ENCODE results near the gene PTOV1. TPM values are rescaled to one million over a fixed set of nuclear protein-coding genes. Genes with fewer than 3 reads are reported as not detected.

Gene PTOV1
- total and polyA plus RNA-seq, 2 of the 4 experiments (the other 2 are of a cell fraction) = 34.4 to 107 TPM

DNA sequence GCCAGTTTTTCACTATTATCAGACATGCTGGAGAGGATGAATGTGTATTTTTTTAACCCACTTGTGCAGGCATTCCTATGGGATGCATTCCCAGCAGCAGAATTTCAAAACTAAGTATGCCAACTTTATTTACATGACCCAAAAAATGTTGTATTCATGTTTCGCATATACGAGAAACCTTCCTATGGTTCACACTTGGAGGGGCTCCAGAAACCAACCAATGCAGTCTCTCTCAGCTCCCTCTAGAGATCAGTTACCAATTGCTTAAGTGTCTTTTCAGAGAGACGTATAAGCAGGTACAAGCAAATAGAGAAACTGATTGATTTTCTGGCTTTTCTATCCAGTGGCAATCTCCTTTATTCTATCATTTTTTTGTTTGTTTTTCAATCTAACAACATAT is 5.5 kb upstream of the PTOV1 start:
- no peak overlapping the region for H2AK9ac ChIP-seq (replicated peaks; ENCODE audit: low read depth, low read length, poor library complexity)
- no peak overlapping the region for H2AFZ ChIP-seq (replicated peaks; ENCODE audit: low read length, poor library complexity)
- no peak overlapping the region for H2BK120ac ChIP-seq (ENCODE audit: low read depth, low read length)
- no CpG with 5 or more reads among the region's 3 CpGs for WGBS, 2 experiments (ENCODE audit: extremely low coverage in 2 of 2, insufficient read length in 1 of 2)
- H3K4me3 ChIP-seq (ENCODE audit: insufficient read depth, low read depth, low read length) = no peak overlapping the region
- H3K4me2 ChIP-seq (ENCODE audit: low read depth, low read length) = no peak overlapping the region
- CTCF ChIA-PET = no interaction called here
- H3K27me3 ChIP-seq (ENCODE audit: control insufficient read depth, insufficient read depth, low read length) = no peaks in the 10 kb centered on the region
- H3K18ac ChIP-seq (ENCODE audit: low read depth, low read length) = no peak overlapping the region
- in situ Hi-C loops (cut with MboI; ENCODE audit: low sequenced_read_pairs) (no loop called here), intact Hi-C loops (cut with micrococcal nuclease) (no loop called here), dilution Hi-C loops (cut with HindIII; ENCODE audit: low sequenced_read_pairs, unreplicated experiment) (no loop called here)
- peaks cover 8% of the 10 kb centered on the region; the same call in 1 of the 2 replicates for H3K36me3 ChIP-seq (ENCODE audit: control insufficient read depth, insufficient read depth, low read length)
- no peak overlapping the region for H4K5ac ChIP-seq (ENCODE audit: low read depth, low read length)
- POLR2A ChIA-PET (ENCODE audit: unreplicated experiment) = interaction anchor here (0.6 kb wide), 1 partner anchor 22 kb away, joined by 3 read pairs; the partner anchor contains the start of gene PNKP
- peaks cover 8% of the 10 kb centered on the region for H3K4me1 ChIP-seq (ENCODE audit: control insufficient read depth, insufficient read depth, low read length)
- no peak overlapping the region for H4K8ac ChIP-seq (ENCODE audit: low read depth in 2 of 2, low read length in 2 of 2)
- H3K56ac ChIP-seq (ENCODE audit: extremely low read depth, insufficient read depth, low read length) = no peak overlapping the region
- H4K91ac ChIP-seq (ENCODE audit: insufficient read depth, low read depth, low read length) = no peak overlapping the region
- peaks cover 12% of the 10 kb centered on the region for H3K9me1 ChIP-seq (ENCODE audit: insufficient read depth, low read length)
- H3K9me3 ChIP-seq (ENCODE audit: control insufficient read depth, insufficient read depth, low read length) = no peaks in the 10 kb centered on the region
- ATAC-seq (ENCODE audit: low read depth) (peak; percentile 36), DNase-seq (peak; percentile 42)
- H3K27ac ChIP-seq (ENCODE audit: insufficient read depth, low read length) = no peak overlapping the region
- no peak overlapping the region for H2BK20ac ChIP-seq (ENCODE audit: low read depth, low read length)
- H2AK5ac ChIP-seq (ENCODE audit: low read depth, low read length) = no peak overlapping the region
- H3K79me1 ChIP-seq (ENCODE audit: low read depth in 1 of 2, low read length in 2 of 2) = peaks cover 24 to 50% of the 10 kb centered on the region in 2 experiments
- BruUV-seq (replicated peaks) = no TSS peak
- H2BK15ac ChIP-seq (ENCODE audit: low read depth, low read length) = no peak overlapping the region
- TF ChIP-seq SMC3 (IDR thresholded peaks at IDR 0.05; ENCODE audit: low read depth, low read length) (no peak), RFX5 (IDR thresholded peaks at IDR 0.05; ENCODE audit: low read depth, low read length) (no peak), CTCF (conservative IDR thresholded peaks at IDR 0.05; ENCODE audit: low read depth, low read length) (0 out of 2 replicates have a peak, but pooled peaks have one; percentile 5)
- no peak overlapping the region for H3K14ac ChIP-seq (replicated peaks; ENCODE audit: low read depth, low read length)
- H2BK5ac ChIP-seq (ENCODE audit: low read depth, low read length, poor library complexity, severe bottlenecking) = no peak overlapping the region
- H4K20me1 ChIP-seq (ENCODE audit: insufficient read depth, low read length) = peaks cover 9% of the 10 kb centered on the region; the same call in 1 of the 2 replicates
- no peak overlapping the region for H3K23ac ChIP-seq (ENCODE audit: low read depth, low read length)
- H3K9ac ChIP-seq (ENCODE audit: low read depth, low read length) = no peak overlapping the region
- H3K4ac ChIP-seq (ENCODE audit: low read depth, low read length) = no peak overlapping the region
